ENCODE data around the gene TRUB1. TPM values are rescaled to one million over a fixed set of nuclear protein-coding genes. Genes with fewer than 3 reads are reported as not detected.
"Not testable (repeated sequence)": the region's sequence is repeated elsewhere in the genome, so short reads cannot be mapped to it uniquely, and the experiment has no call there.

The TRUB1 gene
- polyA plus RNA-seq (ENCODE audit: insufficient read length), result 37.4 TPM
- long read RNA-seq, donor 1, transcript TRUB1-201 (8 exons, 3,408 nt), result major isoform, 10 of 12 reads
- long read RNA-seq, donor 1, partial matches to known transcripts, result 0 of 12 reads
- long read RNA-seq, donor 1, other reads (novel, unspliced or antisense), result 0 of 12 reads
- long read RNA-seq, donor 2, partial matches to known transcripts, result 0 of 4 reads
- long read RNA-seq, donor 2, other reads (novel, unspliced or antisense), result 0 of 4 reads
- long read RNA-seq, donor 3, partial matches to known transcripts, result 26 of 31 reads
- long read RNA-seq, donor 3, other reads (novel, unspliced or antisense), result 0 of 31 reads
- long read RNA-seq, donor 4, partial matches to known transcripts, result 0 of 3 reads
- long read RNA-seq, donor 4, other reads (novel, unspliced or antisense), result 0 of 3 reads
- long read RNA-seq, donor 5, transcript TRUB1-201 (8 exons, 3,408 nt), result major isoform, 13 of 14 reads
- long read RNA-seq, donor 5, partial matches to known transcripts, result 0 of 14 reads
- long read RNA-seq, donor 5, other reads (novel, unspliced or antisense), result 0 of 14 reads
- long read RNA-seq, donor 6, transcript TRUB1-201 (8 exons, 3,408 nt), result major isoform, 8 of 10 reads
- long read RNA-seq, donor 6, partial matches to known transcripts, result 0 of 10 reads
- long read RNA-seq, donor 6, other reads (novel, unspliced or antisense), result 0 of 10 reads
- long read RNA-seq, donor 7, transcript TRUB1-201 (8 exons, 3,408 nt), result major isoform, 11 of 11 reads
- long read RNA-seq, donor 7, partial matches to known transcripts, result 0 of 11 reads
- long read RNA-seq, donor 7, other reads (novel, unspliced or antisense), result 0 of 11 reads
- long read RNA-seq, donor 8, transcript TRUB1-201 (8 exons, 3,408 nt), result major isoform, 5 of 17 reads
- long read RNA-seq, donor 8, partial matches to known transcripts, result 11 of 17 reads
- long read RNA-seq, donor 8, other reads (novel, unspliced or antisense), result 0 of 17 reads

GRCh38 chr10:114937962-114938855 is at the start of gene TRUB1:
Gene TRUB1 (plus strand): TSS chr10:114938195. CDS start chr10:114938254, 59 bp downstream.
- peak; percentile 92 for DNase-seq

- no peak for DNase-seq
Measured at GRCh38 chr10:114893251-114893650, 44.7 kb upstream of the TRUB1 start.

- no peak for DNase-seq
Measured at GRCh38 chr10:114894911-114895310, 43.1 kb upstream of the TRUB1 start.

- DNase-seq, result not testable (repeated sequence)
Measured at GRCh38 chr10:114897011-114897410, 41.0 kb upstream of the TRUB1 start.

- DNase-seq, result no peak
Measured at GRCh38 chr10:114897593-114897992, 40.4 kb upstream of the TRUB1 start.

GRCh38 chr10:114899982-114900381 is 38.0 kb upstream of the TRUB1 start:
- DNase-seq, result no peak

- no peak for DNase-seq
Measured at GRCh38 chr10:114900658-114901057, 37.3 kb upstream of the TRUB1 start.

- DNase-seq, result no peak
Measured at GRCh38 chr10:114902151-114902550, 35.8 kb upstream of the TRUB1 start.

GRCh38 chr10:114905450-114905849 is 32.5 kb upstream of the TRUB1 start:
- DNase-seq, result no peak

- DNase-seq, result no peak
Measured at GRCh38 chr10:114906981-114907380, 31.0 kb upstream of the TRUB1 start.

GRCh38 chr10:114908896-114909295 is 29.1 kb upstream of the TRUB1 start:
- no peak for DNase-seq

- no peak for DNase-seq
Measured at GRCh38 chr10:114911052-114911711, 26.8 kb upstream of the TRUB1 start.

- DNase-seq, result no peak
Measured at GRCh38 chr10:114911801-114912469, 26.1 kb upstream of the TRUB1 start.

- DNase-seq, result no peak
Measured at GRCh38 chr10:114912470-114912859, 25.5 kb upstream of the TRUB1 start.

- DNase-seq, result no peak
Measured at GRCh38 chr10:114914560-114914959, 23.4 kb upstream of the TRUB1 start.

- DNase-seq, result no peak
Measured at GRCh38 chr10:114915294-114915693, 22.7 kb upstream of the TRUB1 start.

- DNase-seq, result no peak
Measured at GRCh38 chr10:114916653-114917052, 21.3 kb upstream of the TRUB1 start.

- no peak for DNase-seq
Measured at GRCh38 chr10:114917459-114917858, 20.5 kb upstream of the TRUB1 start.

GRCh38 chr10:114917927-114918672 is 19.9 kb upstream of the TRUB1 start:
- DNase-seq, result no peak

- DNase-seq, result no peak
Measured at GRCh38 chr10:114920459-114920858, 17.5 kb upstream of the TRUB1 start.

Measured in left kidney (tissue), 8 donors.